ENCODE measurements around the gene HNRNPC.
A peak's percentile ranks its signal among the peaks of the same experiment; 100 is the strongest.

Gene HNRNPC

DNA sequence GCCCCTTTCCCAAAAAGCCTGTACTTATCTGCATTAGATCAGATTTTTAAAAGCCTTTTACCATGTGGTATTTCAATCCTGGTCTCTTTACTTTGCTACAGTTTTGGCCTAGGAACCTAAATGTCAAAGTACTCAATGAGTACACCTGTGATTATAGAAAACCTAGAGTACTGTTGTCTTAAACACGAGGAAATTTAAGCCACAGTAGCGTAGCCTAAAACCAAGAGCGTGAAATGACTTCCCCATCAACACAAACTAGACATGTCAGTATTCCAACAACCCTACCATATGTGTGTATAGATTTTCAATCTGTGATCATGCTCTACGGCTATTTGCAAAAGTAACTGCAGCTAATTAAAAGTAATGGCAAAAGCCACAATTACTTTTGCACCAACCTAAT is 60.7 kb downstream of the HNRNPC start:
- no peak for DNase-seq

DNA sequence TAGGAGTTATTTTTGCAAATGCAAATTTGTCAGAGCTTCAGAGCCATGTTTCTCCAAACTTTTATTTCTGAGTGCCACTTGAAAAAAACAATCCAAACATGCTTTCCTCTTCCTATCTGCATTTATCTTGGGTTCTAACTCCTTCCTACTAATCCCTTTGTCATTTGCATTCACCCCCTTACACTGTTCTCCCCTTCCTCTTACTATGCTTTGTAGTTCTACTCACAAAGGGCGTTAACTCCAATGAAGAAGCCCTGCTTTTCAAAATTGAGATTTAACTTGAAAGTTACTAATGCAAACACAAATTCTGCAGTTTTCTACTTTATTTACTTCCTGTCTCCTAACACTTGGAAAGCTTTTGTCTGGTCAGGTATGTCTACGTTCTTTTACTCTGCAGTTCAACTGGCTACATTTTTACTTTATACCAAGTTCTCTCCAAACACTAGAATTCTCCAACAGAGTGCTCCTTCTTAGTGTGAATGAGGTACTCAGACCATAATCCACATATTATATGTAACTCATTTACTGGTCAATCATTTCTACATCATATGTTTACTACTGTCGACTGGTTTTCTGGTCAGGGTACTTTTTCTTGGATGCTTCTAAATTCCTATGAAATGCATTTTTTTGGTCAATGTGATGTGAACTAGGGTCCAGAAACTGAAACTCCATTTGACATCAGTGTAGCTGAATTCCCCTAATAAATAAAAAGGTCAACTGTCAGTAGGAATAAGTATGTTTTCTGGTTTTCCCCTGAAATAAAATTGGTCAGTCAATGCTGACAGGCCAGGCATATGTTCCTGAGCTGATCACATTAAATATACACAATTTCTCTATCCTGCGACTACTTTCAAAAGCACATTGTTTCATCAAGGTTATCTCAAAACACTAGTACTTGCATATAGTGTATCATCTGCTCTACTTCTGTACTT is 62.2 kb downstream of the HNRNPC start:
- no peak for DNase-seq

DNA sequence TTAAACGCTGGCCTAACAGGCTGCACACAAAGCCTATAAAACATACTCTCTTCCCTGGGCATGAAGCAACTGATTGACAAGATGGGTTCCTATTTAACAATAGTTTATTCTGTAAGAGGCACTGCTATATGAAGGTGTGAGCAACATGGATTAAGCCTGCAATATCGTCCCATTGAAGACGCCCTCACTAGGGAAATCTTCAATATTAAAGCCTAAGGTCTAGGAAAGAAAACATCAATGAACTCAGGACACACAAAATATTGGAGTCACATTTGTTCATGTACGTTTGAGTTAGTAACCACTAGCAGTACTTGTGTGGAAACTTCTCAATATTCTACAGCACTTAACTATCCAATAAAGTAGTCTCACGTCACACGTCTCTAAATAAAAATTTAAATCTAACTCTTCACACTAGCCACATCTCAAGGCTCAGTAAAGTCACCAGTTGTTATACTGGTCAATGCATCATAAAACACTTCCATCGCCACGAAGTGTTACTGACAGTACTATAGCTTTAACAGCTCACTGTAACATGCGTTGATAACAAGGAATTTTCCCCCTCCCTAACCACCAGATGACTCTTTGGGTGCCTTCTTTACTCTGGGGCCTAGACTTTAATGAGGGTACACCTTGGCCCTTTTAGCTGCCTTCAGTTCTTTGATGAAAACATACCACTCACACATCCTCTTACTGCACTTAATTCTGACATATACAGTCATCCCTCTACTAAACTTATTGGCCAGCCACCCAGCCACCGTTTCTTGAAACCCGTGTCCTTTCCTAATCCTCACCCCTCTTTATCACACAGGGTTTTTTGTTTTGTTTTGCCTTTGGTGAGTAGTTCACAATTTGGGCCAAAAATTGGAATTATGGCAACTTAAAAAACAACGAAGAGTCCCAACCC is 63.3 kb downstream of the HNRNPC start:
- DNase-seq: no peak

DNA sequence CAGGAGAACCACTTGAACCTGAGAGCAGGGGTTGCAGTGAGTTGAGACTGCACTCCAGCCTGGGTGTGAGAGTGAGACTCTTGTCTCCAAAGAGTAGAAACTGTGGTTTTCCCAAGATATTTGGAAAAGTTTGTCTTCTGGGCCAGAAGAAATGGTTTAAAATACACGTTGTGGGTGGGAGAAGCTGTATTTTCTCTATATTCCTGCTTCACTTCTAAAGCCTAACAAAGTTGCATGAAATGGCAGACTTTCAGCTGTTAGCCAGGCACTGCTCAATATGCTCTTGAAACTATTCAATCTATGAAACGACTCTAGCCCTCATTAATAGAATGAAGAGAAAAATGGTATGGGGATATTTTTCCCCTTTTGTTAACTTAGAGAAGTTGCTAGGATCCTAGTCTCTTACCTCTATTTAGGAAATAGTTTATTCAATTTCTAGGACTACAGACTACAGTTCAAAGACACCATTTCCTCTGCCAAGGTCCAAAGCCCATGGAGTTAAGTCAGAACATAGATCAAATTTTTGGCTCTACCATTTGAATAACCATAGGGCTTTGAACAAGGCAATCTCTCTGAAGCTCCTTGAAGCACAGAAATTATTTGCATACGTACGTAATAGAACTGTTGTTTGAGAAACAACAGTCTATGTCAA is 64.1 kb downstream of the HNRNPC start:
- no peak for DNase-seq

DNA sequence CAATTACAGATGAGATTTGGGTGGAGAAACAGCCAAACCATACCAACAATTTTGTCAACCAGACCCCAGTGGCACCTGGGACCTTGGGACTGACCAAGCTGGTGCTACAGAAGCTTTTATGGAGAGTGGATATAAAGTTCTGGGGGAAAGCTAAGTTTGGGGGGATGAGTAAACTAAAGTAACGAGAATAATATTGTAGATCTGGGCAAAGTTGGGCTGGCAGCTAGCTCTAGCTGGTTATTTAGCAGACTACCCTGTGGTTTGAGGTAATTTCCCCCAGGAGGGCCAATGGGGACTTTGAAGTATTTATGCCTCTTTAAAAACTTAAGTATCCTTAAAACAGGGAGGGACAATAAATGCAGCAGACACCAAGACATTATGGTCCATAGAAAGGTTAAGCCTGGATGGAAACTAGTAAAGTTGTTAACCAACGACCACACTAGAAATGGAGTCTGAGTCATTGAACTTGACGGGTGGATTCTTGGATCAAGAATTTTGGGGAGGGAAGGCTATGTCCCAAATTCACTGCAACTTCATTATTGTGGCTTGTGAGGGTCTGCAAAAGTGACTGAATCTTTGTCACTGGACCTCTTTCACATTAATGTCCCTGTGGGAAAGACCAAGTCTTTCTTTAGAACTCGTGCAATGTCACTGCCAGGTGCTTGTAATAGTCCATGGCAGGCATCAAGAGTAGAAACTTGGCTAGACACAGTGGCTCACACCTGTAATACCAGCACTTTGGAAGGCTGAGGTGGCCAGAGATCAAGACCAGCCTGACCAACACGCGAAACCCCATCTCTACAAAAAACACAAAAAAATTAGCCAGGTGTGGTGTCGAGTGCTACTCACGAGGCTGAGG is 64.8 kb downstream of the HNRNPC start:
- no peak for DNase-seq

DNA sequence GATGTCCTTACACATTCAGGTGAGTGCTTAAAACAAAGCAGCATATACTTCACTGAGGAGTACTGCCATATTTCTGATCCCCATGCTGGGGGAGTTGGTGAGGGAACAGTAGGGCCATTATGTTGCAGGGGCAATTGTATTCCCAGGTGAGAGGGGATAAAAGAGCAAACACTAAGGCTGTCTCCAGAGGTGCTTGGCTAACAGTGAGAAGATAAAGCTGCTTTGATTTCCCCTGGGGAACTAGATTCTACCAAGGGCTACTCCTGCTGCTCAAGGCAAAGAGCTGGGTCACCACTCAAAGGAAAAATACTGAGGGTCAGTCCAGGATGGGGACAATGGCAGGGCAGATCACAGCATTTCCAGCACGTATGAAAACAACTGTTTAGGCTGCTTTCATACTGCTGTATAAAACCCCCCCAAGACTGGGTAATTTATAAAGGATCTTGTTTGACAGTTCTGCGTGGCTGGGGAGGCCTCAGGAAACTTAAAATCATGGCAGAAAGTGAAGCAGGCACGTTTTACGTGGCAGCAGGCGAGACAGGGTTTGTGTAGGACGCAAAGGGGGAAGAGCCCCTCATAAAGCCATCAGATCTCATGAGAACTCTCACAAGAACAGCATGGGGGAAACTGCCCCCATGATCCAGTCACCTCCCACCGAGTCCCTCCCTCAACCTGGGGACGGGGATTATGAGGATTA is 65.6 kb downstream of the HNRNPC start:
- no peak for DNase-seq

DNA sequence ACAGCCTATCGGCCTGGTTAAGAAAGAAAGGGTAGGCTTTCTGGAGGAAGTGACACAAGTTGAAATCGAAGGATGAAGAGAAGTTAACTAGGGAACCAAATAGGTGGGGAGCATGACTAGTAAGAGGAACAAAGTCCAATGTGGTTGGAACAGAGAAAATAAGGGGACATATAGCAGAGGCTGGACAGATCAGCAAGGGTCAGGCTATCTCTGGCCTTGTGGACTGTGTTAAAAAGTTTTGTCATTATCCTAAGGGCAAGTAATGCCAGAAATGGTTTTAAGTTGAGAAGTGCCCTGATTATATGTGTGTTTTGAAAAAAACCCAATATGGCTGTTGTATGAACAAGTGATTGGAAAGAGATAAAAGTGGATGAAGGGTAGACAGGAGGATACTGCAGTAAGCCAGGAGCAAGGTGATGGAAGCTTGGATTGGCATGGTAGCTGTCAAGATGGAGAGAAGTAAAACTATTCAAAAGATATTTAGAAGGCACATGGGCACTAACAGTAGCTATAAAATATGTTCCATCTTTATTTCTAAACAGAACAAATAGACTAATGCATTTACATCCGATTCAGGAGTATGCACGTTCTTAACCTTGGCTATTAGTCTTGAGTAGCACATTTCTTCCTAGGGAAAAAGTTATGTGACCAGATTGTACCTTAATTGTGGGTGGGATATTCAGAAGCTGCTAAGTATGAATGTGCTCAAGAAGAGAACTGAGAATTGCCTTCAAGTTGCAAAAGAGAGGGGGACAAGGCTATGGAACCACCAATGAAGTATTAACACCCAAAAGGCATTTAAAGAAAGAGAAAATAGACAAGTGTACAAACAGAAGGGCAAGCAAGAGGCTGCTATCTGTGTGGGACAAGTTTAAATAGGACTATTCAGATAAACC is 66.5 kb downstream of the HNRNPC start:
- DNase-seq: no peak

DNA sequence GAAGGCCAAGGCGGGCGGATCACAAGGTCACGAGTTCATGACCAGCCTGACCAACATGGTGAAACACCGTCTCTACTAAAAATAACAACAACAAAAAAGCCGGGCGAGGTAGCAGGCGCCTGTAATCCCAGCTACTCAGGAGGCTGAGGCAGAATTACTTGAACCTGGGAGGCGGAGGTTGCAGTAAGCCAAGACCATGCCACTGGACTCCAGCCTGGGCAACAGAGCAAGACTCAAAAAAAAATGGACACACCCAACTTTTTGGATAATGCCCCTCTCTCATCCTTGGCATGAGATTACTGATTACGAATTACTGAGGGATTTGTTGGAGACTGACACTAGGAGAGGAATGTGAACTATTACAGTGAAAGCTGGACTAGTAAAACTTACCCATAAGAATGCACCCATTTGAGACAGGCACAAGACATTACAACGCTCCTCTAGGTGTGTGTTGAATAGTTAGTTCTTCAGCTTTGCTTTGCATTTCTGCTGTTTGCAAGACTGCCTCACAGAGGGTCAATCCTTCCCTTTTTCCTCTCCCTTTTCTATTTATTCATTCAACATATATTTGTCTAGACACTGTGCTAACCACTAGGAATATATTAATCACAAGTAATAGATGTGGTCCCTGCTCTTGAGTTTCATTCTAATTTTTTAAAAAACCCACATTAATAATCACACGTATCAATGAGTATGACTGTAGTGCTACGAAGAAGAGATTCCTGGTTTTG is 67.3 kb downstream of the HNRNPC start:
- DNase-seq: no peak

DNA sequence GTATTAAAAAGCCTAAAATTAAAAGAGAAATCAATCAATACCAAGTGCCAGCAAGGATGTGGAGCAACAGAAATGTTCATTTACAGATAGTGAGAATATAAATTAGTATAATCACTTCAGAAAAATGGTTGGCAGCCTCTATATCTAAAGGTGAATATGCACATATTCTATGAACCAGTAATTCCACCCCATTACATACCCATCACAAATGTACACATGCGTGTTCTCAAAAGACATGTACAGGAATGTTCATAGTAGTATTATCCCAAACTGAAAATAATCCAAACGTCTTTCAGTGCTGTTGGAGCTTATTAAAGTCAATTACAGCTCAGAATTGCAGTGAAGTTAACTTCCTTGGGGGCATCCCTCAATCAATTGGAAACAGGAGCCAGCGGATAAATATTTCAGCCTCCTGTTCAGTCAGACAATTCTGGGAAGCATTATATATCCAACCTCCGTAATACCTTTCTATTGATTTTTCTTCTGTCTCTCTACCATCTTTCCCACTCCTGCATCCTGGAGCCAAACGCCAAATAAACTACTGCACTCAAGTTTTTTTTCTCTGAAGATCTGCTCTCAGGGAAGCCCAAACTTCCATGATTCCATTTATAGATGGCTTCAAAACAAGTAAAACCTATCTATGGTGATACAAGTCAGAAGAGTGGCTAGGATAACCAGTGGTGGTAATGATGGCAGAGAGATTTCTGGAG is 68.3 kb downstream of the HNRNPC start:
- no peak for DNase-seq

DNA sequence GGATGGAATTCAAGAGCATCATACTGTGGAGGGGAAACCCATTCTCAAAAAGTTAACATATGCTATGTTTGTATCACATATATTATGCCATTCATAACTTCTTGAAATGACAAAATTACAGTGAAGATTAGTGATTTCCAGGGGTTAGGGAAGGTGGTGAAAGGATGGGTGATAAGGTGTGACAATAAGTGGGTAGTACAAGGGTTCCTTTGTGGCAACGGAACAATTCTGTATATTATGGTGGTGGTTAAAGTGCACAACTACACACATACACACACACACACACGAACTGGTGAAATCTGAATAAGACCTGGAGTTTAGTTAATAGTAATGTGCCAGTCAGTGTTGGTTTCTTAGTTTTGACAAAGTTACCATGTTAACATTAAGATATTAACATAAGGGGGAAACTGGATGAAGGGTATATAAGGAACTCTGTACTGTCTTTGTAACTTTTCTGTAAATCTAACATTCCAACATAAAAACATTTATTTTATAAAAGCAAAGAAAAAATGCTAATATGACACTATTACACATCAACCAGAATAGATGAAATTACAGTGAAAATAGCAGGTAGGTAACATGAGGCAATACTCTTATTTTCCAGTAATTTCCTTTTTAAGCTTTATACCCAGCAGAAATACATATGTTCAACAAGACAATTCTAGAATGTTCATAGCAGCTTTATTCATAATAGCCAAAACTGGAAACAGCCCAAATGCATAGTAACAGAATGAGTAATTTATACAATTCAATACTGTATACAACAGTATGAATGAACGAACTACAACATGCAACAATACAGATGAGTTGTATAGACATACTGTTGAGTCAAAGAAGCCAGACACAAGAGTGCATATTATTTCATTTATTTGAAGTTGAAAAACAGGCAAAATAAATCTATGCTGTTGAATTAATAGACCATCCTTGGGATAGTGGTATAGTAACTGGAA is 69.4 kb downstream of the HNRNPC start:
- DNase-seq: no peak

DNA sequence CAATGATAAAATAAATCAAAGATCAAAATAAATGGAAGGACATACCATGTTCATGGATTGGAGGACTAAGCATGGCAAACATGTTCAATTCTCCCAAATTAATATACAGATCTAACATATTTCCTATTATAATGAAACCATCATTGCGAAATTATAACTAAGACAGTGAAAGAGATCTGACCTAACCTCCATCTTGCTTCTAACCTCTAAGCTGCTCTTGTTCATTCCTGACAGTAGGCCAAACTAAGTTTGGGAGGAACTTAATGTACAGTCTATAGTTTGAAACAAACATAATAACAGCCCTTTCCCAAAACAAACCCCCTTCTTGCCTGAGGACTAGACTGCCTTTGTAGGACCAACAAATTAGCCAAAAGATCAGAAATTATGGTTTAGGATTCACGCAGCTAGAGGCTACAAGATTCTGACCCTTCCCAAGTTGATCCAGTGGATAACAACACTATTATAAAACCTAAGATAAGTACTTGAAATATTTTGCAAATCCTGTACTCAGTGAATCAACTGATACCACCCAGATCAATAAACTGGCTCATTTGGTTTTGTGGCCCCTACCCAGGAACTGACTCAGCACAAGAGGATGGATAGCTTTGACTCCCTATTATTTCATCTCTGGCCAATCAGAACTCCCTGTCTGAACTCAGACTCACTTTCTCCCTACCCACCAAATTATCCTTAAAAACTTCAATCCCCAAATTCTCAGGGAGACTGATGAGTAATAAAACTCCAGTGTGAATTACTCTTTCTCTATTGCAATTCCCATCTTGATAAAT is 71.6 kb downstream of the HNRNPC start:
- DNase-seq: no peak

DNA sequence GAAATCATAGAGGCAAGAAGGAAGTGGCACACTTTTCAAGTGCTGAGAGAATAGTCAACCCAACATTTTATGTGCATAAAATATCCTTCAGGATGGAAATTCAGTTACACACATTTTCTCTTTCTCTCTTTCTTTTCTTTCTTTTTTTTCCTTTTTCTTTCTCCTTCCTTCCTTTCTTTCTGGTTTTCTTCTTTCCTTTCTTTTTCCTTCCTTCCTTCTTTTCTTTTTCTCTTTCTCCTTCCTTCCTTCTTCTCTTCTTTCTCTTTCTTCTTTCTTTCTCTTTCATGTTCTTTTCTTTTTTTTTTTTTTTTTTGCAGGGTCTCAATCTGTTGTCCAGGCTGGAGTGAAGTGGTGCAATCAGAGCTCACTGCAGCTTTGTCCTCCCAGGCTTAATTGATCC is 74.6 kb downstream of the HNRNPC start:
- DNase-seq: no peak

DNA sequence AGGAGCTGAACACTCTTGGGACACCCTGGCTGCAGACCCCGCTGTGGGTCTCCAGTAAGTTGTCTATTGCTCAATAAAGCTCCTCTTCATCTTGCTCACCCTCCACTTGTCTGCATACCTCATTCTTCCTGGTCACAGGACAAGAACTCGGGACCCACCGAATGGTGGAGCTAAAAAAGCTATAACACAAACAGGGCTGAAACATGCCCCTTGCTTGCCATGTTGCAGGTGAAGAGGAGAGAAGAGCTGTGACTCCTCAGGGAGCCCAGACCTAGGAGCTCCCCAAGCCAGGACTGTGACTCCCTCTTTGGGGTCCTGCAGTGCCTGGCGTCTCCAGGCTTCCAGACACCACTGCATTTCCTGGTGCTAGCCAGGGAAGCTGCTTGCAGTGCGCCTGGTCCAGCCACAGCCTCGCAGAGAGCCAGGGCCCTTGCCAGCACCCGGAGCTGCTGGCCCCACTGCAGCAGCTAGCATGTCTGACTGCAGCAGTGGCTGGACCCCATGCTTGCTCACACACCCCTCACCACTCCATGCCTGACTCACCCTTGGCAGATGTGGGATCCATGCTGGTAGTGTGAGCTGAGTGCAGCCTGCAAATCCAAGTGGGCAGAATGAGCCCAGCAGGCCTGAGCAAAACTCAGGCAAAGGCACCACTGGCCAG is 76.2 kb downstream of the HNRNPC start:
- no peak for DNase-seq

DNA sequence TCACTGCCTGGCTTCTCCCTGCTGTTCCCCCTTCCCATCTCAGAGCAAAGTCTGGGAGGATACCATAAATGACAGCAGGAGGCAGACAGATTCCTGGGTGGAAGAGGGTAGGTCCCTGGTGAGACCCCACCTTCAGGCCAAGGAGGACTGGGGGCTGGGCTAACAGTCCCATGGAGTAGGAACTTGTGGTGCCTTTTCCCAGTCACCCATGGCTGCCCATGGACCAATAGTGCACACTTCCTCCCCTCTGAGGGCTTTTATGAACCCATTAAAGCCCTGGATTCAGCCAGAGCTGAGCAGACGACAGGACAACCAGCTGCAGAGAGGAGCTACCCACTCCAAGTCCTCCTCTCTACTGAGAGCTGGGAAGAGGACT is 76.8 kb downstream of the HNRNPC start:
- no peak for DNase-seq

DNA sequence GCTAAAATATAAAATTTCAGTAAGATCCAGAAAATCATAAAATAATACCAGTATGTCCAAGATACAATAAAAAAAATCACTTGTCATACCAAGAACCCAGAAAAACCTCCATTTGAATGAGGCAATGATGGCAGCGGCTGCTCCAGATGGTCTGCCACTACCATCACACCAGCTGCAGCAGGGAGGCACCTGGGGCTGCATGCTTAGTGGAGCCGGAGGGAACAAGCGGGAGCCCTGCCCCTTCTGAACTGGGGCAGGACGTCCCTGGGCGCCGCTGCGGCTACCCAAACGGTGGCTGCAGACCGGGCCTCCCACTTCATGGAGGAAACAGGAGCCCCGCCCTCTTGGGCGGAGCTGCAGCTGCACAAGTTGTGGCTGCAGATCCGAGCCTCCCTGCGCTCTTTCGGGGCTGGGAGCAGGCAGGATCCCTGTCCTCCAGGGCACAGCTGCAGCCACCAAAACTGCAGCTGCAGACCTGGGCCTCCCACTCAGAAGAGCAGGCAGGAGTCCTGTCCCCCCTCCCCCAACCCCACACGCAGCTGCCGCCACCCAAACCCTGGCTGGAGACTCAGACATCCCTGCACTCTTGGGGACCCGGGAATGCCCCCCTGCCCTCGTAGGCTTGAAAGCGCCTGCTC is 77.3 kb downstream of the HNRNPC start:
- DNase-seq: peak; percentile 80

DNA sequence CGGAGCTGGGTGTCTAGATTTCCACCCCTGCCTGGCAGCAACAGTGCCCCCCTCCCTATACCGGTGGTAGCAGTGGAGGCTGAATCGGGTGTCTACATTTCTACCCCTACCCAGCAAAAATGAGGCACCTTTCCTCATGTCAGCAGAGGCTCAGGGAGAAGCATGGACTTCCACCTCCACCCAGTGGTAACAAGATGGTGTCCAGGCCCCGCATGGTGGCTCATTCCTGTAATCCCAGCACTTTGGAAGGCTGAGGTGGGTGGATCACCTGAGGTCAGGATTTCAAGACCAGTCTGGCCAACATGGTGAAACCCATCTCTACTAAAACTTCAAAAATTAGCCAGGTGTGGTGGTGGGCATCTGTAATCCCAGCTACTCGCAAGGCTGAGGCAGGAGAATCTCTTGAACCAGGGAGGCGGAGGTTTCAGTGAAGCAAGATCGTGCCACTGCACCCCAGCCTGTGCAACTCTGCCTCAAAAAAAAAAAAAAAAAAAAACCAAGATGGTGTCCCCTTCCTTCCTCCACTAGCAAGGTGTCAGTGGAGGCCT is 77.9 kb downstream of the HNRNPC start:
- no peak for DNase-seq

Measured in activated CD8-positive, alpha-beta memory T cell treated with anti-CD3 and anti-CD28 coated beads, Interleukin-2, amount 50 U/mL, for 48 hours (primary cell).